IMR-90 (cell line): ENCODE measurements around the gene SEMA4D. TPM values are rescaled to one million over a fixed set of nuclear protein-coding genes. Genes with fewer than 3 reads are reported as not detected.

ENCODE experiments used
- ATAC-seq: fragments of 200-7000 bp; cut with Tn5 transposase; 2 replicates; pipeline ENCODE4 v1.9.1; 2020; ENCODE audit warnings: low read depth, mild to moderate bottlenecking, moderate library complexity
- BruUV-seq: library from RNA; stranded (reverse); fragments of 400-500 nt; replicated peaks from 2 replicates; lab custom pipeline; 2021; lab: Mats Ljungman, UMichigan
- CTCF ChIA-PET: fragments of 300-600 bp; formaldehyde crosslinking; extraction: SDS; loops from one replicate; lab custom pipeline; 2021; ENCODE audit warnings: antibody characterized with exemption; lab: Yijun Ruan, JAX
- POLR2A ChIA-PET: fragments of 300-600 bp; sonication (Branson Sonifier 250); formaldehyde crosslinking; loops from one replicate; lab custom pipeline; 2022; ENCODE audit warnings: antibody characterized with exemption; ENCODE audit not compliant: unreplicated experiment; lab: Charles Lee
- DNase-seq: peaks from one replicate; pipeline ENCODE4 v3.0.0; 2013
- H2AFZ ChIP-seq: replicated peaks from 2 replicates; pipeline ENCODE3; 2013; ENCODE audit warnings: low read length, mild to moderate bottlenecking; ENCODE audit not compliant: poor library complexity
- H2AK5ac ChIP-seq: 2 replicates; pipeline ENCODE4 v1.6.1; 2013; ENCODE audit warnings: low read depth, low read length, inconsistent platforms
- H2AK9ac ChIP-seq: replicated peaks from 2 replicates; pipeline ENCODE3; 2013; ENCODE audit warnings: mild to moderate bottlenecking, low read depth, low read length, moderate library complexity; ENCODE audit not compliant: poor library complexity
- H2BK120ac ChIP-seq: 2 replicates; pipeline ENCODE4 v1.6.1; 2013; ENCODE audit warnings: low read depth, low read length, inconsistent platforms
- H2BK15ac ChIP-seq: 3 replicates; pipeline ENCODE4 v1.6.1; 2013; ENCODE audit warnings: low read depth, low read length, inconsistent platforms
- H2BK20ac ChIP-seq: 2 replicates; pipeline ENCODE4 v1.6.1; 2013; ENCODE audit warnings: low read depth, mild to moderate bottlenecking, inconsistent platforms, low read length, moderate library complexity
- H2BK5ac ChIP-seq: 2 replicates; pipeline ENCODE4 v1.6.1; 2013; ENCODE audit warnings: mild to moderate bottlenecking, low read depth, low read length, inconsistent platforms; ENCODE audit not compliant: poor library complexity, severe bottlenecking
- H3K14ac ChIP-seq: replicated peaks from 2 replicates; pipeline ENCODE4 v1.6.1; 2013; ENCODE audit warnings: low read depth, low read length, inconsistent platforms
- H3K18ac ChIP-seq: 2 replicates; pipeline ENCODE4 v1.6.1; 2013; ENCODE audit warnings: low read depth, low read length, control low read depth
- H3K23ac ChIP-seq: 2 replicates; pipeline ENCODE4 v1.6.1; 2013; ENCODE audit warnings: low read depth, low read length, inconsistent platforms
- H3K27ac ChIP-seq: 2 replicates; pipeline ENCODE4 v1.5.1; 2013; ENCODE audit warnings: mild to moderate bottlenecking, control low read depth, low read length; ENCODE audit not compliant: insufficient read depth
- H3K27me3 ChIP-seq: 2 replicates; pipeline ENCODE4 v1.6.1; 2013; ENCODE audit warnings: low read length; ENCODE audit not compliant: control insufficient read depth, insufficient read depth
- H3K36me3 ChIP-seq: 2 replicates; pipeline ENCODE4 v1.6.1; 2013; ENCODE audit warnings: low read length, mixed read lengths; ENCODE audit not compliant: control insufficient read depth, insufficient read depth
- H3K4ac ChIP-seq: 2 replicates; pipeline ENCODE4 v1.6.1; 2013; ENCODE audit warnings: low read depth, low read length, inconsistent platforms
- H3K4me1 ChIP-seq: 2 replicates; pipeline ENCODE4 v1.6.1; 2013; ENCODE audit warnings: low read length, mixed read lengths; ENCODE audit not compliant: control insufficient read depth, insufficient read depth
- H3K4me2 ChIP-seq: 2 replicates; pipeline ENCODE4 v1.6.1; 2013; ENCODE audit warnings: low read depth, mild to moderate bottlenecking, control low read depth, low read length, moderate library complexity
- H3K4me3 ChIP-seq: 2 replicates; pipeline ENCODE4 v1.5.1; 2013; ENCODE audit warnings: low read depth, mild to moderate bottlenecking, control low read depth, low read length, moderate library complexity; ENCODE audit not compliant: insufficient read depth
- H3K56ac ChIP-seq: 2 replicates; pipeline ENCODE4 v1.6.1; 2013; ENCODE audit warnings: low read length, inconsistent platforms; ENCODE audit not compliant: insufficient read depth; ENCODE audit errors: extremely low read depth
- H3K79me1 ChIP-seq, 2 experiments: 2 replicates each; pipeline ENCODE4 v1.6.1; 2013; ENCODE audit warnings: low read length in 2 of 2, inconsistent platforms in 1 of 2, low read depth in 1 of 2
- H3K9ac ChIP-seq: 2 replicates; pipeline ENCODE4 v1.6.1; 2013; ENCODE audit warnings: low read depth, low read length, control low read depth
- H3K9me1 ChIP-seq: 2 replicates; pipeline ENCODE4 v1.6.1; 2013; ENCODE audit warnings: low read length, inconsistent platforms; ENCODE audit not compliant: insufficient read depth
- H3K9me3 ChIP-seq: 2 replicates; pipeline ENCODE4 v1.6.1; 2013; ENCODE audit warnings: low read length; ENCODE audit not compliant: control insufficient read depth, insufficient read depth
- H4K20me1 ChIP-seq: 2 replicates; pipeline ENCODE4 v1.6.1; 2013; ENCODE audit warnings: low read length, inconsistent platforms; ENCODE audit not compliant: insufficient read depth
- H4K5ac ChIP-seq: 2 replicates; pipeline ENCODE4 v1.6.1; 2013; ENCODE audit warnings: mild to moderate bottlenecking, low read depth, low read length, control low read depth
- H4K8ac ChIP-seq, 2 experiments: 2 replicates each; pipeline ENCODE4 v1.6.1; 2013; ENCODE audit warnings: low read depth in 2 of 2, low read length in 2 of 2, control low read depth in 1 of 2, inconsistent platforms in 1 of 2
- H4K91ac ChIP-seq: 2 replicates; pipeline ENCODE4 v1.6.1; 2013; ENCODE audit warnings: low read depth, low read length, inconsistent platforms; ENCODE audit not compliant: insufficient read depth
- MAFK ChIP-seq: IDR thresholded peaks from 2 replicates; pipeline ENCODE4 v1.6.1; 2012; ENCODE audit warnings: low read depth, low read length, improper control_type of control experiment
- RFX5 ChIP-seq: IDR thresholded peaks from 2 replicates; pipeline ENCODE4 v1.8.0; 2012; ENCODE audit warnings: low read depth, mild to moderate bottlenecking, low read length, moderate library complexity
- WGBS, 2 experiments: methylation state at CpG; one replicate each; pipeline versions ENCODE4 v1.1.5 to v1.1.7; 2013; ENCODE audit warnings: missing lambda C conversion rate in 2 of 2; ENCODE audit not compliant: insufficient read length in 1 of 2; ENCODE audit errors: extremely low coverage in 2 of 2; 5-methylcytosine and 5-hydroxymethylcytosine counted together
- dilution Hi-C: fragments of 300-500 bp; cut with HindIII; formaldehyde crosslinking; loops from one replicate; pipeline ENCODE4 v1.14.3; 2018; ENCODE audit warnings: low sequenced_read_pairs; ENCODE audit not compliant: unreplicated experiment
- in situ Hi-C: fragments of 300-500 bp; cut with MboI; formaldehyde crosslinking; loops from 3 replicates; pipeline ENCODE4 v1.14.3; 2019; ENCODE audit warnings: low sequenced_read_pairs, inconsistent platforms, mixed read lengths
- intact Hi-C: fragments of 100-400 bp; cut with micrococcal nuclease; formaldehyde crosslinking; loops from 2 replicates; pipeline ENCODE4 v1.10.0; 2022
- polyA plus RNA-seq, 3 experiments: library from polyadenylated mRNA; depleted of rRNA; stranded (reverse); fragments of >200 nt; gene quantifications; 2 replicates each; pipeline ENCODE4 v1.2.3, GENCODE V29; 2012; ENCODE audit warnings: low replicate concordance in 1 of 3
- total RNA-seq: library from RNA; depleted of rRNA; stranded (reverse); fragments of >200 nt; gene quantifications from 2 replicates; pipeline ENCODE4 v1.2.3, GENCODE V29; 2012

The SEMA4D gene
- total and polyA plus RNA-seq, 2 of the 4 experiments (the other 2 are of a cell fraction), result 0.90 to 1.5 TPM

DNA sequence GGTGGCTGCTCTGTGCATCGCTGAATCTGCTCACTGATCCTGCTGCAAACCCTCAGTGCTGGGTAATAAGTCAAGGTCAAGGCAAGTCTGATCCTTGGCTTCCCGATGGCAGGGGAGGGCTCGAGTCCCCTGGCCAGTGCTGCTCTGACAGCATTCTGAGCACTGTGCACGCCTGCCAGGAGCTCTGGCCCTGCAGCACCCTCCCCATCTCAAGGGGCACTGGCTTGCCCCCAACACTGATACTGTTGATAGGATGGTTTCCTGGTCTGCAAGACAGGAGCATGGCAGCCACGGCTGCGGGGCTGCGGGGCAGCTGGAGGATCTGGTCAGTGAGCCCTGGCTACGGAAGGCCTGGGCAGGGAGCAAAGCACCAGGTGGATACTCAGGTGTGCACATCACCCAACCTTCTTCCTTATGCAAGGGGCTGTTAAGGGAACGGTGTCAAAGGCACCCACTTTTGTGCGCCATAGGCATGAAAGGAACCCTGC lies 107.8 kb downstream of the SEMA4D start:
- no peak overlapping the region for H3K4me2 ChIP-seq
- H3K14ac ChIP-seq, result 0 out of 2 replicates have a peak overlapping the region, but pooled peaks have one; percentile 47
- H3K4me3 ChIP-seq, result no peak overlapping the region
- peaks cover 9% of the 10 kb centered on the region for H3K9me1 ChIP-seq
- H3K56ac ChIP-seq, result no peak overlapping the region
- no peak overlapping the region for H3K27ac ChIP-seq
- ChIA-PET POLR2A (no interaction called here), CTCF (interaction anchor here (1.1 kb wide), 1 partner anchor 159 kb away, joined by 3 read pairs; no protein-coding TSS in a partner anchor)
- TF ChIP-seq MAFK, result no peak
- no peak for TF ChIP-seq RFX5
- H4K5ac ChIP-seq, result no peak overlapping the region
- no peaks in the 10 kb centered on the region for H3K27me3 ChIP-seq
- H2AK5ac ChIP-seq, result peak overlapping the region; percentile 43; the same call in 1 of the 2 replicates
- H4K91ac ChIP-seq, result 0 out of 2 replicates have a peak overlapping the region, but pooled peaks have one; percentile 21
- H3K23ac ChIP-seq, result peak overlapping the region; percentile 37; the same call in 1 of the 2 replicates
- H3K4me1 ChIP-seq, result peaks cover 27% of the 10 kb centered on the region
- no peak for DNase-seq
- H3K9me3 ChIP-seq, result no peaks in the 10 kb centered on the region
- no peak for ATAC-seq
- no peak overlapping the region for H3K9ac ChIP-seq
- 0 out of 3 replicates have a peak overlapping the region, but pooled peaks have one; percentile 14 for H2BK15ac ChIP-seq
- no peak overlapping the region; a peak in 1 of 4 replicates for H4K8ac ChIP-seq
- 100% methylated on average over 1 of the region's 10 CpGs; no CpG with 5 or more reads in 1 of the 2 experiments for WGBS, 2 experiments
- H3K79me1 ChIP-seq, result no peaks in the 10 kb centered on the region
- intact Hi-C loops, result no loop called here
- H4K20me1 ChIP-seq, result no peaks in the 10 kb centered on the region
- dilution Hi-C loops, result no loop called here
- peak overlapping the region; percentile 16; the same call in 1 of the 2 replicates for H3K18ac ChIP-seq
- H2BK20ac ChIP-seq, result peak overlapping the region; percentile 65; the same call in 1 of the 2 replicates
- H2BK5ac ChIP-seq, result no peak overlapping the region
- peak overlapping the region; percentile 75 for H3K4ac ChIP-seq
- in situ Hi-C loops, result no loop called here
- H3K36me3 ChIP-seq, result peaks cover 49% of the 10 kb centered on the region
- no peak overlapping the region for H2AFZ ChIP-seq
- peak overlapping the region; percentile 32 for H2BK120ac ChIP-seq
- BruUV-seq, result no TSS peak
- H2AK9ac ChIP-seq, result peak overlapping the region; percentile 34
